ENCODE results near the gene CBFB. TPM values are rescaled to one million over a fixed set of nuclear protein-coding genes. Genes with fewer than 3 reads are reported as not detected.
"Not testable (repeated sequence)": the region's sequence is repeated elsewhere in the genome, so short reads cannot be mapped to it uniquely, and the experiment has no call there.

The CBFB gene
- 60.3 TPM for total RNA-seq

DNA sequence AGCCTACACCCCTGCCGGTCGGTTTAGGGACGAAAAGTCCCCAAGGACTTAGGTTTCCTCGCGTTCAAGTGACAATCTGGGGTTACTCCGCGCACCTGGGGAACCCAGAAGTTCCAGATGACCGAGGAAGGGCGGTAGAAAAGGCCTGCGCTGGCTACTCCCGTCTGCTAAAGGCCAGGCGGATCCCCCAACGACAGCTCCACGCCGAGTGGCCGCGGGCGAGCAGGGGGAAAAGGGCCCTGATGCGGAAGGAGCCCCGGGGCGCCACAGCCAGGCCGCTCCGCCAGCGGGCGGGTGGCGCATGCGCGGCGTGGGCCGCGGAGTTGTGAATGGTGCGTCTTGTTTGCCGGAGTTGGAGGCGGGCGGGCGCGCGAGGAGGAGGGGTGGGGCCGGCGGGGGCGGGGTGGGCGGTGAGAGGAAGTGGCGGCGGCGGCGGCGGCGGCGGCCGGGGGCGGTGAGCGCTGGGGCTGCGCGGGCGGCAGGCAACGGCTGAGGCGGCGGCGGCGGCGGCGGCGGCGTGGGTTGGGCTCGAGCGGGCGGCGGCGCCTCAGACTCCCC lies at the start of gene CBFB:
CBFB (plus strand) TSS at position 454 of the 558 bp plus-strand sequence. CDS start 259 bp downstream, outside the sequence.
- intact Hi-C loops (cut with DNase I), result no loop called here
- ATAC-seq (peak; percentile 94), DNase-seq (ENCODE audit: low spot score) (peak; percentile 94)

- intact Hi-C loops (cut with DNase I), result no loop called here
Observed at GRCh38 chr16:66983033-66983432, 45.9 kb upstream of the CBFB start.

GRCh38 chr16:66984892-66985311 lies 44.0 kb upstream of the CBFB start:
- no peak for DNase-seq (ENCODE audit: low spot score)
- intact Hi-C loops (cut with DNase I), result no loop called here
- no peak for ATAC-seq

More at GRCh38 chr16:66983033-66983432, 45.9 kb upstream of the CBFB start:
- no peak for ATAC-seq
- DNase-seq (ENCODE audit: low spot score), result no peak

DNA sequence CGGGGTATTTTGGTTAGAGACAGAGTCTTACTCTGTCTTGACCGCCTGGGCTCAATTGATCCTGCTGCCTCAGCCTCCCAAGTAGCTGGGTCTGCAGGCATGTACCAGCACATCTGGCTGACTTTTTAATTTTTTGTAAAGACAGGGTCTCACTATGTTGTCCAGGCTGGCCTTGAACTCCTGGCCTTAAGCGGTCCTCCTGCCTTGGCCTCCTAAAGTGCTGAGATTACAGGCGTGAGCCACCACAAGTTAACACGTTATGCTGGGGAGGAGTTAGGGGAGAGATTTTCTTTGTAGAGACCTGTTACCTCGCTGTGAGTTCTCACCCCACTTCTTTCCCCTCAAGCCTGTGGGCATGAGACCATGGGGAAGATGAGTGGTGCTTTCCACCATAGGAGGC lies 42.4 kb upstream of the CBFB start:
- ATAC-seq, result no peak
- intact Hi-C loops (cut with DNase I), result no loop called here

DNA sequence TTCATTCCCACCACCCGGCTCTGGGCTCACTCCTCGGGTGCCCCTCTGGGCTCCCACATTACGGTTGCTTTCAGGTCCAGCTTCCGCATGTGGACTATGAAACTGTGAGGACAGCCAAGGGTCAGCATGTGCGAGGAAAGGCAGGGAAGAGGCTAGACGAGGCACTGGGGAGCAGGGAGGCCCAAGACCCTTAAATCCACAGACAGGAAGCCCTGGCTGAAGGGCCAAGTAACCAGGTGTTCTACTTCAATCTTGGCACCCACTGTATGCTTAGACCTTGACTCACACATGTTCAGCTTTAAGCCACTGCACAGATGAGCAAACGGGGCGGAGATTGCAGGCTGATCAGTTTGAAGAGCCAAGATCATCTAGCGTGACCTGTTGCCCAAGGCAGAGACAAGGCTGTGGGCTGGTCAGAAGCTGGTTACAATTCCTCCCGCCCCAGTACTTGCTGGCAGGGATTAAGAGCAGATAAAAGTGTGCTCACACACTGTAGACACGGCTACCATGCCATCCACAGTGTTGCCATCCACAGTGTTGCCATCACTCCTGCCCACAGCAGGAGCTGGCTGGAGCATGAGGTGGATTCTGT lies 40.7 kb upstream of the CBFB start, which contains the start of gene CES4A:
CES4A (plus strand) TSS at position 393 of the 592 bp plus-strand sequence; CDS start at position 577, 184 bp downstream.
- ATAC-seq (peak; percentile 87), DNase-seq (ENCODE audit: low spot score) (no peak)
- intact Hi-C loops (cut with DNase I), result no loop called here

More for the DNA sequence above, 42.4 kb upstream of the CBFB start:
- no peak for DNase-seq (ENCODE audit: low spot score)

DNA sequence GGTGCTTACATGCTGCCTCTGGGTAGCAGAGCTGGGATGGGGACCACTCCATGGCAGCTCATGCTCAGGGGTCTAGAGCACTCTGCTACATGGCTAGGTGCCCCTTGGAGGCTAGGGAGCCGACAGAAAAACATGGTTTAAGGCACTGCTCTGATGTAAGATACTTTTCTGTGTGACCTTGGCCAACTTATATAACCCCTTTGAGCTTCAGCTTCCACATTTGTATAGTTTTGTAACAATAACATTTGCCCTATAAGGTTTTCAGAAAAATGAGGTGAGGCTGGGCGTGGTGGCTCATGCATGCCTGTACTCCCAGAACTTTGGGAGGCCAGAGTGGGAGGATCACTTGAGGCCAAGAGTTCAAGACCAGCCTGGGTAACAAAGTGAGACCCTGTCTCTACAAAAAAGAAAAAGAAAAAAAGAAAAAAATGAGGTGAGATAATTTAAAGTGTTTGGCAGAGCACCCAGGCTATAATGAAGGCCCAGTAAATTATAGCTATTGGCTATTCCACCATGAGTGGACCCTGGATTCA lies 37.3 kb upstream of the CBFB start:
- intact Hi-C loops (cut with DNase I), result no loop called here
- DNase-seq (ENCODE audit: low spot score) (no peak), ATAC-seq (no peak)

GRCh38 chr16:66993558-66993957 lies 35.4 kb upstream of the CBFB start:
- ATAC-seq; DNase-seq (ENCODE audit: low spot score); intact Hi-C loops (cut with DNase I): not testable (repeated sequence)

- intact Hi-C loops (cut with DNase I), result no loop called here
Observed at GRCh38 chr16:66996324-66996982, 32.5 kb upstream of the CBFB start.

DNA sequence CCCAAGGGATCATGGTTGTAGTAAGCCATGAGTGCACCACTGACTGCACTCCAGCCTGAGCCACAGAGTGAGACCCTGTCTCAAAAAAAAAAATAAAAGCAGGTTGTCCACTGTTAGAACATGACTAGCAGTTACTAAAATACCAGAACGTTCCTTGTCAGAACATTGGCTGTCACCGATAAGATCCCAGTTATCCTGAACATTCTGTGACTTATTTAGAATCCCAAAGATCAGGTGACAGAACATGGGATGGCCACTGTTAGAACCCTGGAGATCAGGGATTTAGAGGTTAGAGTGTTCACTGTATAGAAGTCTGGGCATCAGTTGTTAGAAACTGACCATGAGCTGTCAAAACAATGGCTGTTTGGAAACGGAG lies 32.0 kb upstream of the CBFB start:
- ATAC-seq (no peak), DNase-seq (ENCODE audit: low spot score) (no peak)
- intact Hi-C loops (cut with DNase I), result no loop called here

More at GRCh38 chr16:66996324-66996982, 32.5 kb upstream of the CBFB start:
- DNase-seq (ENCODE audit: low spot score) (peak; percentile 79), ATAC-seq (peak; percentile 94)

- intact Hi-C loops (cut with DNase I), result no loop called here
- DNase-seq (ENCODE audit: low spot score) (peak; percentile 72), ATAC-seq (peak; percentile 55)
Observed at GRCh38 chr16:67000384-67001351, 28.3 kb upstream of the CBFB start.

- intact Hi-C loops (cut with DNase I), result no loop called here
Observed at GRCh38 chr16:67001726-67002125, 27.2 kb upstream of the CBFB start.

DNA sequence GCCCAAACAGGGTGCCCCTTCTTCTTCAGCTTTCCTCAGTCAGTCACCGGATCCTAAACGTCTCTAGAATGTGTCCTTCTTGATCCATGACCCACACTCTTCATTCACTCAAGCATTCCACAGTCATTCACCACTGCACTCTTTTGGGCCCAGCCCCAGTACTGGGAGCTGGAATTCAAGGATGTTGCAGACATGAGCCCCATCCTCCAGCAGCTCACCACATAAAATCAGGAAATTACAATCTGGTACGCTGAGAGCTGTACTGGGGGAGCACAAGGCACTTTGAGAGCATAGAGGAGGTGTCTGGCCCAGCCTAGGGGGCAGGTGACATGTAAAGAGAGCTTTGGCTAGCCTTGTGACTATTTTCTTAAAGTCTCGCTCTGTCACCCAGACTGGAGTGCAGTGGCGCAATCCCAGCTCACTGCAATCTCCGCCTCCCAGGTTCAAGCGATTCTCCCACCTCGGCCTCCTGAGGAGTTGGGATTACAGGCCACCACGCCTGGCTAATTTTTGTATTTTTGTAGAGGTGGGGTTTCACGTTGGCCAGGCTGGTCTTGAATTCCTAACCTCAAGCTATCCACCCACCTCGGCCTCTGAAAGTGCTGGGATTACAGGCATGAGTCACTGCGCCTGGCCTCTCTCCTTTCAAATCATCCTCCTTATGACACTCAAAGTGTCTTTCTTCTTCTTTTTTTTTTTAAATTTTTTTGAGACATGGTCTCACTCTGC lies 21.9 kb upstream of the CBFB start:
- DNase-seq (ENCODE audit: low spot score) (no peak), ATAC-seq (no peak)
- intact Hi-C loops (cut with DNase I), result no loop called here

More at GRCh38 chr16:67001726-67002125, 27.2 kb upstream of the CBFB start:
- DNase-seq (ENCODE audit: low spot score) (no peak), ATAC-seq (no peak)

GRCh38 chr16:67009158-67009557 lies 19.8 kb upstream of the CBFB start:
- intact Hi-C loops (cut with DNase I), result no loop called here
- ATAC-seq, result no peak
- no peak for DNase-seq (ENCODE audit: low spot score)

DNA sequence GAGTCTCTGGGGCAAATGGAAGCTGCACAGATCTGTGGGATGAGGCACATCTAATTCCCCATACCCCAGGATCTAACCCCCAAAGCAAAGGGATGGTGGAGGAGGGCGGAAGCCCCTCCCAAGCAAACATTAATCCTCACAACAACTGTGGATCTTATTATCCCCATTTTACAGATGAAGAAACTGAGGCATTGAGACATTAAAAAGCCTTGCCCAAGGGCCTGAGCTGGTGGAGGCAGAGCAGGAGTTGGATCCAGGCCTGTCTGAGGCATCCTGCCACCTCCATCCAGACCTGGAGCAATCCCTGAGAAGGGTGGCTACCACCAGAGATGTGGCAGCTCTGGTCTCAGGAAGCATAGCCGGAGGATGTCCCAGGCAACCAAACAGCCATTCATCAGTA lies 17.7 kb upstream of the CBFB start:
- DNase-seq (ENCODE audit: low spot score) (no peak), ATAC-seq (no peak)
- intact Hi-C loops (cut with DNase I), result no loop called here

GRCh38 chr16:67013233-67013822 lies 15.6 kb upstream of the CBFB start:
- ATAC-seq (peak; percentile 5), DNase-seq (ENCODE audit: low spot score) (no peak)
- intact Hi-C loops (cut with DNase I), result no loop called here

GRCh38 chr16:67013823-67014633 lies 14.9 kb upstream of the CBFB start:
- intact Hi-C loops (cut with DNase I), result no loop called here
- peak; percentile 79 for ATAC-seq
- DNase-seq (ENCODE audit: low spot score), result peak; percentile 86
